Skeletal muscle tissue (tissue), 4 donors: ENCODE results near the gene IZUMO2. TPM values are rescaled to one million over a fixed set of nuclear protein-coding genes. Genes with fewer than 3 reads are reported as not detected.
A peak's percentile ranks its signal among the peaks of the same experiment; 100 is the strongest.

Experiments
- H3K27ac ChIP-seq: one replicate; pipeline ENCODE4 v1.7.0; 2013; ENCODE audit warnings: mild to moderate bottlenecking, low read depth, low read length, inconsistent platforms
- H3K27me3 ChIP-seq, 3 donors: one replicate each; pipeline ENCODE4 v1.7.0; 2013; ENCODE audit warnings: low read length in 3 of 3; ENCODE audit not compliant: control insufficient read depth in 3 of 3, insufficient read depth in 3 of 3
- H3K36me3 ChIP-seq, 3 donors: one replicate each; pipeline ENCODE4 v1.7.0; 2013; ENCODE audit warnings: low read length in 3 of 3; ENCODE audit not compliant: control insufficient read depth in 3 of 3, insufficient read depth in 3 of 3
- H3K4me1 ChIP-seq, 3 donors: one replicate each; pipeline ENCODE4 v1.7.0; 2013; ENCODE audit warnings: low read length in 3 of 3, mild to moderate bottlenecking in 3 of 3; ENCODE audit not compliant: control insufficient read depth in 3 of 3, insufficient read depth in 3 of 3
- H3K4me3 ChIP-seq, 3 donors: one replicate each; pipeline ENCODE4 v1.7.0; 2013; ENCODE audit warnings: low read length in 3 of 3
- H3K9ac ChIP-seq, 3 donors: one replicate each; pipeline ENCODE4 v1.7.0; 2013; ENCODE audit warnings: low read length in 3 of 3, mild to moderate bottlenecking in 3 of 3, moderate library complexity in 2 of 3, low read depth in 1 of 3
- H3K9me3 ChIP-seq, 3 donors: one replicate each; pipeline ENCODE4 v1.7.0; 2013; ENCODE audit warnings: low read length in 3 of 3; ENCODE audit not compliant: control insufficient read depth in 3 of 3
- total RNA-seq: library from RNA; depleted of rRNA; stranded (reverse); fragments of >200 nt; gene quantifications from one replicate; pipeline ENCODE4 v1.2.3, GENCODE V29; 2014
- donor health status: Osteomylitis.

Gene IZUMO2
- total RNA-seq, 1 donor from 2014 or later = not detected

DNA sequence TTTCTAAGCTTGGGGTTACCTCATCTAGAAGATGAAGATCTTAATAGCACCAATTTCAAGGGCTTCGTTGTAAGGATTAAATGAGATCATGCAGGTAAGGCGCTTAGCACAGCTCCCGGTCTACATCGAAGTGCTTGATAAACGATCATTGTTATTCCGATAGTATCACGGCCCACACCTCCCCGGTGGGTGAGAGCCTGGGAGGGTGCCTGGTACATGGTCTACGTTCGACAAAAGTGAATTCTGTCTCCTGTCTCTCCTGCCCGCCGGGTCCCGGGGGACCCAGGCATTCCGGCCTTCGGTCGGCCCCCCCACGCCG is 39.8 kb upstream of the IZUMO2 start:
- H3K9ac ChIP-seq = peak overlapping the region; percentile 70 to 85 (median 74)
- no peaks in the 10 kb centered on the region for H3K36me3 ChIP-seq
- peaks cover 24 to 37% (median 29%) of the 10 kb centered on the region in 3 donors for H3K4me1 ChIP-seq
- H3K4me3 ChIP-seq = peak overlapping the region; percentile 56 to 66 (median 66)
- H3K9me3 ChIP-seq = no peaks in the 10 kb centered on the region
- peaks cover 0 to 24% (median 2%) of the 10 kb centered on the region in 3 donors for H3K27me3 ChIP-seq
- peak overlapping the region; percentile 66 for H3K27ac ChIP-seq

GRCh38 chr19:50202386-50202785 is 39.3 kb upstream of the IZUMO2 start:
- H3K4me1 ChIP-seq = peaks cover 24 to 37% (median 29%) of the 10 kb centered on the region in 3 donors
- H3K27ac ChIP-seq = peak overlapping the region; percentile 66
- H3K36me3 ChIP-seq = no peaks in the 10 kb centered on the region
- no peak overlapping the region for H3K4me3 ChIP-seq
- H3K9ac ChIP-seq = peak overlapping the region in 1 of 3 donors; percentile 25
- H3K9me3 ChIP-seq = no peaks in the 10 kb centered on the region
- H3K27me3 ChIP-seq = peaks cover 0 to 24% (median 2%) of the 10 kb centered on the region in 3 donors

GRCh38 chr19:50199259-50199555 is 36.1 kb upstream of the IZUMO2 start:
- Histone ChIP-seq H3K27me3 (peaks cover 0 to 10% (median 2%) of the 10 kb centered on the region in 3 donors), H3K9me3 (no peaks in the 10 kb centered on the region), H3K27ac (peak overlapping the region; percentile 71), H3K4me3 (peak overlapping the region in 2 of 3 donors; percentile 33 to 58), H3K4me1 (peaks cover 19 to 25% (median 22%) of the 10 kb centered on the region in 3 donors), H3K9ac (peak overlapping the region; percentile 33 to 77 (median 44)), H3K36me3 (no peaks in the 10 kb centered on the region)

DNA sequence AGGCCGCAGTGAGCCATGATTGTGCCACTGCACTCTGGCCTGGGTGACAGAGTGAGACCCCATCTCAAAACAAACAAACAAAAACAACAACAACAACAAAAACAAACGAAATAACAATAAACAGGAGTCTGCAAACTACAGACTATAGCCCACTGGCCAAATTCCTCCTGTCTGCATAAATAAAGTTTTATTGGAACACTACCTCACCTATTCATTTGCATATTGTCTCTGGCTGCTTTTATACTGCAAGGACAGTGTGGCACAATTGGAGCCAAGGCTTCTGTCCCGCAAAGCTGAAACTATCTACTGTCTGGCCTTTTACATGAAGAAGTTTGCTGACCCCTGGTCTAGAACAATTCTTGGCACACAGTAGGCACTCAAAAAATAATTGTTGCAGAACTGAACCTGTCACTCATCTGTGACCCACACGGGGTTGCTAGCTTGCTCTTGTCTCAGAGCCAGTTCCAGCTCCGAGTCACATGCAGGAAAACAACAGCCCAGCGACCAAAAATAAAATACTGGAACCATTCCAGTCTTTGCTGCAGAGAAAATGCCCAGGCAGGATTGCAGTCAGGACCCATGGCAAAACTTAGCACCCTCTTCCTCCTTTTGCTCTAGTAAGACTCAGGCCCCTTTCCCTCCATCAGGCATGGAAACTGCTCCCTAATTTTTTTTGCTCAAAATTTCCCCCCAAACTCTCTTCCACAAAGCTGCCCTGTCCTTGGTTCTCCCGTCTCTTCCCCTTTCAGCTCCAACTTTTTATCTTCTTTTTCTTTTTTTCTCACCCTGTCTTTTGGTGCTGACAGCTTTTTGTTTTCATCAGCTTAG is 35.6 kb upstream of the IZUMO2 start:
- Histone ChIP-seq H3K9me3 (no peaks in the 10 kb centered on the region), H3K36me3 (no peaks in the 10 kb centered on the region), H3K4me3 (peak overlapping the region in 2 of 3 donors; percentile 33 to 58), H3K4me1 (peaks cover 16 to 24% (median 20%) of the 10 kb centered on the region in 3 donors), H3K9ac (peak overlapping the region; percentile 29 to 77 (median 44)), H3K27ac (peak overlapping the region; percentile 71), H3K27me3 (peaks cover 0 to 4% (median 0%) of the 10 kb centered on the region in 3 donors)

DNA sequence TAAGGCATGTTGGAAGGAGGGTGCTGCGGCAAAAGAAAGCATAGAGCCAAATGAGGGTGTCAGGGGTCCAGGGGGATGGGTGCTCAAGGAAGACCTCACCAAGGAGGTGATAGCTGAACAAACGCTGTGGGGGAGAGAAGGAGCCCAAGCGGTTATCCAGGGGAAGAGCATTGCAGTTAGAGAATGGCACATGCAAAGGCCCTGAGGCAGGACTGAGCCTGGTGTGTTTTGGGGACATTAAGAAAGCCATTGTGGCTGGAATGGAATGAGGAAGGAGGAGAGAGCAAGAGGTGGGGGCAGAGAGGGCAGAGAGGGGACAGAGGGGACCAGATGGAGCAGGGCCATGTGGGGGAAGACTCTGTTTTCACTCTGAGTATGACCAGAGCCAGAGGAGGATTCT is 34.3 kb upstream of the IZUMO2 start:
- Histone ChIP-seq H3K27me3 (no peaks in the 10 kb centered on the region), H3K4me1 (peaks cover 13 to 18% (median 16%) of the 10 kb centered on the region in 3 donors), H3K9ac (no peak overlapping the region), H3K27ac (no peak overlapping the region), H3K9me3 (no peaks in the 10 kb centered on the region), H3K36me3 (no peaks in the 10 kb centered on the region), H3K4me3 (no peak overlapping the region)

- H3K4me3 ChIP-seq = no peak overlapping the region
- no peaks in the 10 kb centered on the region for H3K27me3 ChIP-seq
- H3K36me3 ChIP-seq = no peaks in the 10 kb centered on the region
Measured at GRCh38 chr19:50196322-50196932, 33.3 kb upstream of the IZUMO2 start.

DNA sequence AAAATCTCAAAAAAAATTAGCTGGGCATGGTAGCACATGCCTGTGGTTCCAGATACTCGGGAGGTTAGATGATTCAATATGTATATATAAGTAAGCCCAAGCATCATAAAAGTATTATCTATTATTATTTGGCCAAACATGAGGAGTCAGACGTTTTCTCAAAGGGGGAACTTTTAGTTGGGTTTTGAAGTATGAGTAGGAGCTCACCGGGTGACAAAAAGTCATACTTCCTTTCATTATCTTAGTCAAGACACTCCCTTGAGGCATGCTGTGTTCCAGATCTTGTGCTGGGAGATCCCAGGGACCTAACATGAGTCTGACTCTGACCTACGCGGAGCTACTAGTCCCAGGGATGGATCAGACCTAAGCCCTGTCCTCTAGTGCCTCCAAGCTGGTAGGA is 32.1 kb upstream of the IZUMO2 start:
- no peak overlapping the region for H3K9ac ChIP-seq
- no peaks in the 10 kb centered on the region for H3K27me3 ChIP-seq
- H3K9me3 ChIP-seq = no peaks in the 10 kb centered on the region
- peaks cover 15 to 25% (median 19%) of the 10 kb centered on the region in 3 donors for H3K4me1 ChIP-seq
- no peaks in the 10 kb centered on the region for H3K36me3 ChIP-seq
- no peak overlapping the region for H3K27ac ChIP-seq
- H3K4me3 ChIP-seq = no peak overlapping the region

More at GRCh38 chr19:50196322-50196932, 33.3 kb upstream of the IZUMO2 start:
- no peak overlapping the region for H3K9ac ChIP-seq
- H3K9me3 ChIP-seq = no peaks in the 10 kb centered on the region
- no peak overlapping the region for H3K27ac ChIP-seq
- H3K4me1 ChIP-seq = peaks cover 13 to 21% (median 18%) of the 10 kb centered on the region in 3 donors

- Histone ChIP-seq H3K27ac (no peak overlapping the region), H3K27me3 (no peaks in the 10 kb centered on the region), H3K36me3 (no peaks in the 10 kb centered on the region), H3K4me1 (peaks cover 2 to 7% (median 3%) of the 10 kb centered on the region in 3 donors), H3K9ac (no peak overlapping the region), H3K4me3 (no peak overlapping the region), H3K9me3 (no peaks in the 10 kb centered on the region)
Measured at GRCh38 chr19:50192463-50193211, 29.6 kb upstream of the IZUMO2 start.

DNA sequence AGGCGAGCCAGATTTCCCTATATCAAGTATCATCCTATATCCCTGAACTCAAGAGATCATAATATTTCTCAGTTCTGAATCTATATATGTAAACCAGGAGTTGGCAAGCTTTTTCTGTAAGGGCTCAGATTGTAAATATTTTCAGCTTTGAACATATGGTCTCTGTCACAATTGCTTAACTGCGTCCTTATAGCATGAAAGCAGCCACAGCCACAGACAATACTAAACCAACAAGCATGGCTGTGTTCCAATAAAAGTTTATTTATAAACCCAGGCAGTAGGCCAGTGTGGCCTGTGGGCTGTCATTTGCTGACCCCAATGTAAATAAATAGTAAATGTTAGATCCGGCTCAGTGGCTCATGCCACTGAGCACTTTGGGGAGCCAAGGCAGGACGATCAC is 28.1 kb upstream of the IZUMO2 start:
- H3K9ac ChIP-seq = peak overlapping the region in 2 of 3 donors; percentile 5 to 19
- no peak overlapping the region for H3K4me3 ChIP-seq
- H3K27me3 ChIP-seq = no peaks in the 10 kb centered on the region
- no peaks in the 10 kb centered on the region for H3K9me3 ChIP-seq
- peak overlapping the region; percentile 25 for H3K27ac ChIP-seq
- peaks cover 2 to 7% (median 3%) of the 10 kb centered on the region in 3 donors for H3K4me1 ChIP-seq
- H3K36me3 ChIP-seq = no peaks in the 10 kb centered on the region
